Testis (tissue), 3 donors: ENCODE measurements around the gene LRPAP1. TPM values are rescaled to one million over a fixed set of nuclear protein-coding genes. Genes with fewer than 3 reads are reported as not detected.

ENCODE experiments used
- DNase-seq: peaks from one replicate; pipeline ENCODE4 v3.0.0-alpha.2; 2019
- H3K27ac ChIP-seq, 2 donors: fragments of 200-600 bp; sonication (generic); one replicate each; pipeline ENCODE4 v1.5.1; 2019
- H3K27me3 ChIP-seq: fragments of 200-600 bp; sonication (generic); one replicate; pipeline ENCODE4 v1.5.1; 2019
- H3K36me3 ChIP-seq: fragments of 200-600 bp; sonication (generic); one replicate; pipeline ENCODE4 v1.5.1; 2017; ENCODE audit warnings: low read depth; ENCODE audit errors: missing control alignments
- H3K4me1 ChIP-seq: fragments of 200-600 bp; sonication (generic); one replicate; pipeline ENCODE4 v1.5.1; 2019
- H3K4me3 ChIP-seq, 2 donors: fragments of 200-600 bp; sonication (generic); one replicate each; pipeline ENCODE4 v1.5.1; 2017 to 2019
- H3K9me3 ChIP-seq: fragments of 200-600 bp; sonication (generic); one replicate; pipeline ENCODE4 v1.5.1; 2017
- POLR2A ChIP-seq: fragments of 450-650 bp; IDR thresholded peaks from one replicate; pipeline ENCODE4 v1.6.1; 2017; ENCODE audit warnings: antibody characterized with exemption, mild to moderate bottlenecking, moderate library complexity
- WGBS, 2 donors: methylation state at CpG; one replicate each; pipeline ENCODE4 v1.1.5; 2018; 5-methylcytosine and 5-hydroxymethylcytosine counted together
- intact Hi-C: fragments of 100-400 bp; cut with DNase I; formaldehyde crosslinking; loops from one replicate; pipeline ENCODE4 v1.15.1; 2023; ENCODE audit warnings: low total_unique reads
- polyA plus RNA-seq: library from polyadenylated mRNA; stranded (reverse); fragments of 350-450 nt; fragmentation: Illumina TruSeq; extraction: RNeasy Lipid Tissue Mini Kit (QIAGEN cat#74804); gene quantifications from one replicate; pipeline ENCODE4 v1.2.3, GENCODE V29; 2014; ENCODE audit warnings: low read depth, low replicate concordance; ENCODE audit not compliant: insufficient read depth
- total RNA-seq, 2 donors: library from RNA; depleted of rRNA; stranded (reverse); fragments of >200 nt; gene quantifications; one replicate each; pipeline ENCODE4 v1.2.3, GENCODE V29; 2016
- TF ChIP-seq, protein P1 (sequence below), 3 experiments: fragments of 450-650 bp in 2 of 3; fragments of 200-600 bp in 1 of 3; sonication (generic) in 1 of 3; IDR thresholded peaks; one replicate each; pipeline ENCODE4 v1.5.1; 2016 to 2019; ENCODE audit warnings: antibody characterized with exemption in 3 of 3, mild to moderate bottlenecking in 2 of 3, moderate library complexity in 1 of 3

Gene LRPAP1
- total and polyA plus RNA-seq, 3 donors from 2014 or later: 179 to 337 (median 279) TPM

DNA sequence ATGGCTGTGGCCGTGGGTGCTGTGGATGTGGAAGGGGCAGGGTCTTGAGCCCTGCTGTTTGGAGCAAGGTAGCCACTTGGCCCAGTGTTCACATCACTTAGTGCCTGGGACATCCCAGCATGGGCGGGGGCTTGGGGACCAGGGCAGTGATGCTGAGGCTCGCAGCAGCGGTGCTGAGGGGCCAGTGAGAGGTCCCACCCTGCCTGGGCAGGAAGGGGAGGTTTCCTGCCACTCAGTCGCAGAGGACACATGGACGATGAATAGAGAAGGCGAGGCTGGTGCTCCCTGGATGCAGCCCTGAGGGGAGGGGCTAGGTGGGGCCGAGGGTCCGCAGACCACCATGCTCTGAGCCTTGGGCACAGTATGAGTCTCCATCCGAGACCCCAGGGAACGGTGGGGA lies 43.4 kb downstream of the LRPAP1 start:
- TF ChIP-seq, protein P1, sequence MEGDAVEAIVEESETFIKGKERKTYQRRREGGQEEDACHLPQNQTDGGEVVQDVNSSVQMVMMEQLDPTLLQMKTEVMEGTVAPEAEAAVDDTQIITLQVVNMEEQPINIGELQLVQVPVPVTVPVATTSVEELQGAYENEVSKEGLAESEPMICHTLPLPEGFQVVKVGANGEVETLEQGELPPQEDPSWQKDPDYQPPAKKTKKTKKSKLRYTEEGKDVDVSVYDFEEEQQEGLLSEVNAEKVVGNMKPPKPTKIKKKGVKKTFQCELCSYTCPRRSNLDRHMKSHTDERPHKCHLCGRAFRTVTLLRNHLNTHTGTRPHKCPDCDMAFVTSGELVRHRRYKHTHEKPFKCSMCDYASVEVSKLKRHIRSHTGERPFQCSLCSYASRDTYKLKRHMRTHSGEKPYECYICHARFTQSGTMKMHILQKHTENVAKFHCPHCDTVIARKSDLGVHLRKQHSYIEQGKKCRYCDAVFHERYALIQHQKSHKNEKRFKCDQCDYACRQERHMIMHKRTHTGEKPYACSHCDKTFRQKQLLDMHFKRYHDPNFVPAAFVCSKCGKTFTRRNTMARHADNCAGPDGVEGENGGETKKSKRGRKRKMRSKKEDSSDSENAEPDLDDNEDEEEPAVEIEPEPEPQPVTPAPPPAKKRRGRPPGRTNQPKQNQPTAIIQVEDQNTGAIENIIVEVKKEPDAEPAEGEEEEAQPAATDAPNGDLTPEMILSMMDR (IDR thresholded peaks at IDR 0.05): no peak
- TF ChIP-seq POLR2A: no peak
- 74 to 90% methylated on average over 4 to 11 of the region's 11 CpGs for WGBS, 2 donors
- Histone ChIP-seq H3K36me3 (no peaks in the 10 kb centered on the region), H3K4me1 (peaks cover 3% of the 10 kb centered on the region), H3K9me3 (no peaks in the 10 kb centered on the region), H3K27me3 (no peaks in the 10 kb centered on the region), H3K27ac (no peak overlapping the region), H3K4me3 (no peak overlapping the region)
- intact Hi-C loops: no loop called here
- no peak for DNase-seq

DNA sequence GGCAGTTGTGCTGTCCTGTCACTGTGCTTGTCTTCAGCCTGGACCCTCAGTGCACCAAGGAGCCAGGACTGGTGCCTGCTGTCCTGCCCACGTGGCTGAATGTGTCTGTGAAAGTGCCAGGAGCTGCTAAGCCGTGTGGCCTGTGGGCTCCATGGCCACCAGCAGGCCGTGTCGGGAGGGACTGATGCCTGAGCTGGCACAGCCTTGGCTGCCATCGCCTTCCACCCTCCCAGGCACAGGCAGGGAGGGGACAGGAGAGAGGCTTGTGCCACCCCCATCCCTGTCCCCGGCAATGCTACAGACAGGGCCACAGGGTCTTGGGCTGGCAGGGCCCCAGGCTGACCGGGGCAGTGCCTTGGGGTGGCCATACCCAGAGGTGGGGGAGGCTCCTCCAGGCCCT lies 44.4 kb downstream of the LRPAP1 start:
- Histone ChIP-seq H3K36me3 (no peaks in the 10 kb centered on the region), H3K9me3 (no peaks in the 10 kb centered on the region), H3K27me3 (no peaks in the 10 kb centered on the region), H3K27ac (no peak overlapping the region), H3K4me1 (peaks cover 3% of the 10 kb centered on the region), H3K4me3 (no peak overlapping the region)
- no peak for DNase-seq
- WGBS, 2 donors: 55 to 100% methylated on average over 2 to 7 of the region's 7 CpGs
- no peak for TF ChIP-seq POLR2A
- TF ChIP-seq, protein P1 (IDR thresholded peaks at IDR 0.05): no peak
- intact Hi-C loops: no loop called here

DNA sequence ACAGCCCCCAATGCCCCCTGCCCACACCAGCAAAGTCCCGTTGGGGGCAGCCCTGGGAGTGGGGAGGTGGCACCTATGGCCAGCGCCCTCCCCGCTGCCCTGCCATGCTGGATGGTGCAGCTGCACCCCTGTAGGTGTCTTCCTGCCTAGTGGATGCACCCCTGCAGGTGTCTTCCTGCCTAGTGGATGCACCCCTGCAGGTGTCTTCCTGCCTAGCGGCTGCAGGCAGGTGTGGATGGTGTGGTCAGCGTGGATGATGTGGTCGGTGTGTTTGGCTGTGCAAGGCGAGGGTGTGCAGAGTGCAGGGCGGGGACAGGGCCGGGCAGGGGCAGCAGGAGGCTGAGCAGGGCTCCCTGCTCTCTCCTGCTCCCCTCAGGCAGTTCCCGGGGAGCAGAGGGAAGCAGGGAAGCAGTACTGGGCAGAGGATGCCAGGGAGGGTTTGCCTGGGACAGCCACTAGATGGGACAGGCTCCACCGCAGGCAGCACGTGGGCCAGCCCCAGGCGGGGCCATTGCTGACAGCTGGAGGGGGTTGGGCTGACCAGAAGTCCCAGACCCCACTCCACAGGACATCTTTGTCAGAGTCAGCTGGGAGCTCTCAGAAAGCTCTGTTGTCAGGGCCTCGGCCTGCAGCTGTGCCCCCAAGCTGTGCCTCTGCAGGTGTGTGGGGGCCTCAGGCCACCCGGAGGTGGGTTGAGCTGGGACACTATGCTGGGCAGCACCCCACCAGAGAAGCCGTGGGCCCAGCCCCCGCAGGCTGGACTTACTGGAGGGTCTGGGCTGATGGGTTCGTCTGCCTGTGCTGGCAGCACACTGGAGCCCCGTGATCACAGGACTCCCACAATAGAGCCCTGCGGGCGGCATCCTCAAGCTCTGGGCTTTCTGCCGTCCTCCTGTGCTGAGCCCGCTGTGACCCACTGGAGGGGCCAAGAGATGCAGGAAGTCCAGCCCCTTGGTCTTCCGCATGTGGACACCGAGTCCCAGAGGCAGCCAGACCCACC lies 45.4 kb downstream of the LRPAP1 start:
- Histone ChIP-seq H3K4me1 (peaks cover 3% of the 10 kb centered on the region), H3K9me3 (no peaks in the 10 kb centered on the region), H3K27ac (no peak overlapping the region), H3K27me3 (no peaks in the 10 kb centered on the region), H3K4me3 (no peak overlapping the region), H3K36me3 (no peaks in the 10 kb centered on the region)
- DNase-seq: no peak
- intact Hi-C loops: no loop called here
- 77 to 80% methylated on average over 1 to 23 of the region's 25 CpGs for WGBS, 2 donors
- TF ChIP-seq, protein P1 (IDR thresholded peaks at IDR 0.05): no peak
- TF ChIP-seq POLR2A: no peak

DNA sequence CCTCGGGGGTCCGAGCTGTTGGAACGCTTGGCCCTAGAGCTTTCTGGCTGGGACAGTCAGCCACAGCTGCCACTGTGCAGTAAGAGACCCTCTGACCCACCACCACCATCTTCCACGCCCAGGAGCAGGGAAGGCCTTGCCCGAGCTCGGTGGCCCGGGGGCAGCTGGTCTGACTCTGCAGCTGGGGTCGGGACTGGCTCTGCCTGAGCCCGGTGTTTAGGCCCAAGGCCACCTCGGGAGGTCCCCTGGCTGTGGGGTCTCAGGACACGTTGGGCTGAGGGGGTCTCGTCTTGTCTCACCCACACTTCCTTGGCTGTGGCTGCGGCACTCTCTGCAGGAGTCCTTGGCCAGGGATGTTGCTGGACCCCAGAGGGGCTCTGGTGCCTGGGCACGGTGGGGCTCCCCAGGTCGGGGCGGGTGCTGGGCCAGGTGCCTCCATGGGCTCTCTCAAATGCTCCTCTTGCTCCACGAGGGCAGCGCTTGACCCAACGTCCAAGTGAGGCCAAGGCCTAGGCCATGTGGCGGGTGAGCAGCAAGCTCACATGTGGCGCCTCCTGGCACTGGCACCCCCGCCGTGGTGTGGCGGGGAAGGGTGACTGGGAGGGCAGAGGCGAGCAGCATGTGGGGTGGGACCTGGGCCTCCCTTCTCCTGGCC lies 46.2 kb downstream of the LRPAP1 start:
- TF ChIP-seq, protein P1 (IDR thresholded peaks at IDR 0.05): no peak
- no peak for TF ChIP-seq POLR2A
- 60 to 83% methylated on average over 3 to 21 of the region's 25 CpGs for WGBS, 2 donors
- H3K27ac ChIP-seq: no peak overlapping the region
- H3K27me3 ChIP-seq: no peaks in the 10 kb centered on the region
- DNase-seq: no peak
- no peaks in the 10 kb centered on the region for H3K36me3 ChIP-seq
- intact Hi-C loops: no loop called here
- peaks cover 3% of the 10 kb centered on the region for H3K4me1 ChIP-seq
- no peaks in the 10 kb centered on the region for H3K9me3 ChIP-seq
- H3K4me3 ChIP-seq: no peak overlapping the region
